Astrocyte (in vitro differentiated cells and primary cell): Measurements from ENCODE around the gene CTNNA2. TPM values are rescaled to one million over a fixed set of nuclear protein-coding genes. Genes with fewer than 3 reads are reported as not detected.

Experiments
- DNase-seq: peaks from one replicate; pipeline ENCODE4 v3.0.0-alpha.2; 2010; ENCODE audit warnings: low read depth
- FAIRE-seq: peaks from 2 replicates; lab custom pipeline; 2011; peaks lifted over from hg19 to GRCh38; lab: Jason Lieb, UNC
- H2AFZ ChIP-seq: 2 replicates; pipeline ENCODE4 v1.6.0; 2012; ENCODE audit warnings: low read depth, low read length, inconsistent platforms
- H3K27ac ChIP-seq: 2 replicates; pipeline ENCODE4 v1.5.1; 2011; ENCODE audit warnings: low read depth, low read length, inconsistent platforms
- H3K27me3 ChIP-seq: 2 replicates; pipeline ENCODE4 v1.6.0; 2011; ENCODE audit warnings: low read length, inconsistent platforms; ENCODE audit not compliant: insufficient read depth
- H3K36me3 ChIP-seq: 2 replicates; pipeline ENCODE4 v1.5.1; 2011; ENCODE audit warnings: low read length, inconsistent platforms; ENCODE audit not compliant: insufficient read depth
- H3K4me1 ChIP-seq: 2 replicates; pipeline ENCODE4 v1.5.1; 2011; ENCODE audit warnings: low read length, inconsistent platforms; ENCODE audit not compliant: insufficient read depth
- H3K4me2 ChIP-seq: 2 replicates; pipeline ENCODE4 v1.6.0; 2012; ENCODE audit warnings: low read length, inconsistent platforms
- H3K4me3 ChIP-seq: 2 replicates; pipeline ENCODE4 v1.5.1; 2011; ENCODE audit warnings: low read depth, mild to moderate bottlenecking, low read length, inconsistent platforms; ENCODE audit not compliant: insufficient read depth
- H3K79me2 ChIP-seq: 2 replicates; pipeline ENCODE4 v1.6.0; 2012; ENCODE audit warnings: mild to moderate bottlenecking, low read length, inconsistent platforms; ENCODE audit not compliant: insufficient read depth
- H3K9ac ChIP-seq: 2 replicates; pipeline ENCODE4 v1.6.0; 2012; ENCODE audit warnings: mild to moderate bottlenecking, low read length, inconsistent platforms
- H3K9me3 ChIP-seq: 2 replicates; pipeline ENCODE4 v1.5.1; 2012; ENCODE audit warnings: low read depth, mild to moderate bottlenecking, low read length, inconsistent platforms; ENCODE audit not compliant: insufficient read depth
- H4K20me1 ChIP-seq: 2 replicates; pipeline ENCODE4 v1.6.0; 2012; ENCODE audit warnings: low read length, inconsistent platforms; ENCODE audit not compliant: insufficient read depth
- H3K27ac Mint-ChIP-seq: one replicate; pipeline ENCODE4 v1.8.0; 2021; ENCODE audit warnings: mild to moderate bottlenecking, mixed read lengths; ENCODE audit not compliant: unreplicated experiment
- H3K27me3 Mint-ChIP-seq: one replicate; pipeline ENCODE4 v1.8.0; 2021; ENCODE audit warnings: low read depth, mixed read lengths; ENCODE audit not compliant: unreplicated experiment
- H3K36me3 Mint-ChIP-seq: one replicate; pipeline ENCODE4 v1.8.0; 2021; ENCODE audit warnings: low read depth, mixed read lengths; ENCODE audit not compliant: unreplicated experiment
- H3K4me1 Mint-ChIP-seq: one replicate; pipeline ENCODE4 v1.8.0; 2021; ENCODE audit warnings: low read depth, mixed read lengths; ENCODE audit not compliant: unreplicated experiment
- H3K4me3 Mint-ChIP-seq: one replicate; pipeline ENCODE4 v1.8.0; 2021; ENCODE audit warnings: mild to moderate bottlenecking, moderate library complexity, mixed read lengths; ENCODE audit not compliant: unreplicated experiment
- H3K9me3 Mint-ChIP-seq: one replicate; pipeline ENCODE4 v1.8.0; 2021; ENCODE audit warnings: mild to moderate bottlenecking, mixed read lengths; ENCODE audit not compliant: unreplicated experiment
- CTCF ChIP-seq: IDR thresholded peaks from 2 replicates; pipeline ENCODE4 v1.5.1; 2011; ENCODE audit warnings: low read depth, mild to moderate bottlenecking, inconsistent platforms, low read length, moderate library complexity; ENCODE audit not compliant: insufficient read depth
- EZH2 ChIP-seq: IDR thresholded peaks from 2 replicates; pipeline ENCODE4 v1.6.1; 2012; ENCODE audit warnings: mild to moderate bottlenecking, low read length, inconsistent platforms; ENCODE audit not compliant: insufficient read depth
- total RNA-seq: library from RNA; stranded (reverse); gene quantifications from 2 replicates; pipeline ENCODE4 v1.2.1, GENCODE V29; 2021

CTNNA2 gene
- total RNA-seq, 1 donor from 2014 or later: 3.9 TPM

GRCh38 chr2:80153768-80154167, 640.9 kb downstream of the CTNNA2 start:
- no peak for FAIRE-seq
- Histone ChIP-seq H3K36me3 (no peaks in the 10 kb centered on the region), H3K9me3 (no peaks in the 10 kb centered on the region), H4K20me1 (no peaks in the 10 kb centered on the region), H3K9ac (no peak overlapping the region), H3K27me3 (no peaks in the 10 kb centered on the region), H3K4me1 (no peaks in the 10 kb centered on the region), H3K4me2 (no peak overlapping the region), H3K79me2 (no peaks in the 10 kb centered on the region), H2AFZ (no peak overlapping the region), H3K4me3 (no peak overlapping the region), H3K27ac (no peak overlapping the region)
- Mint-ChIP-seq H3K27me3 (peaks cover 5% of the 10 kb centered on the region), H3K36me3 (no peaks in the 10 kb centered on the region), H3K4me1 (no peaks in the 10 kb centered on the region), H3K9me3 (no peaks in the 10 kb centered on the region), H3K27ac (no peak overlapping the region), H3K4me3 (no peak overlapping the region)
- no peak for DNase-seq
- TF ChIP-seq EZH2: no peak

- Histone ChIP-seq H3K27me3 (no peaks in the 10 kb centered on the region), H3K4me2 (no peak overlapping the region), H3K4me1 (no peaks in the 10 kb centered on the region), H4K20me1 (no peaks in the 10 kb centered on the region), H3K79me2 (no peaks in the 10 kb centered on the region), H3K36me3 (no peaks in the 10 kb centered on the region), H3K4me3 (no peak overlapping the region), H3K9ac (no peak overlapping the region), H2AFZ (no peak overlapping the region), H3K27ac (no peak overlapping the region), H3K9me3 (no peaks in the 10 kb centered on the region)
- no peak overlapping the region for H3K27ac Mint-ChIP-seq
- no peak for DNase-seq
- FAIRE-seq: no peak
- no peaks in the 10 kb centered on the region for H3K4me1 Mint-ChIP-seq
- no peak overlapping the region for H3K4me3 Mint-ChIP-seq
- H3K27me3 Mint-ChIP-seq: peaks cover 5% of the 10 kb centered on the region
- no peak for TF ChIP-seq CTCF
- TF ChIP-seq EZH2: no peak
- no peaks in the 10 kb centered on the region for H3K36me3 Mint-ChIP-seq
- H3K9me3 Mint-ChIP-seq: no peaks in the 10 kb centered on the region
Measured at GRCh38 chr2:80154231-80154915, 641.5 kb downstream of the CTNNA2 start.

- no peaks in the 10 kb centered on the region for H3K36me3 Mint-ChIP-seq
- TF ChIP-seq EZH2: no peak
- TF ChIP-seq CTCF: no peak
- Histone ChIP-seq H3K4me1 (no peaks in the 10 kb centered on the region), H3K27me3 (no peaks in the 10 kb centered on the region), H3K4me3 (no peak overlapping the region), H3K79me2 (no peaks in the 10 kb centered on the region), H3K9me3 (peaks cover 3% of the 10 kb centered on the region), H3K9ac (no peak overlapping the region), H3K36me3 (no peaks in the 10 kb centered on the region), H2AFZ (no peak overlapping the region), H4K20me1 (no peaks in the 10 kb centered on the region), H3K4me2 (no peak overlapping the region), H3K27ac (no peak overlapping the region)
- H3K27me3 Mint-ChIP-seq: no peaks in the 10 kb centered on the region
- H3K9me3 Mint-ChIP-seq: no peaks in the 10 kb centered on the region
- no peaks in the 10 kb centered on the region for H3K4me1 Mint-ChIP-seq
- DNase-seq (no peak), FAIRE-seq (no peak)
- no peak overlapping the region for H3K27ac Mint-ChIP-seq
- H3K4me3 Mint-ChIP-seq: no peak overlapping the region
Measured at GRCh38 chr2:80164375-80164774, 651.5 kb downstream of the CTNNA2 start.
